CD4-positive, alpha-beta T cell treated with Interferon gamma for 1 hour (primary cell): ENCODE data around the gene STAC.
"Not testable (repeated sequence)": the region's sequence is repeated elsewhere in the genome, so short reads cannot be mapped to it uniquely, and the experiment has no call there.

Source experiments
- DNase-seq: peaks from one replicate; pipeline ENCODE4 v3.0.0-alpha.2; 2020

Gene STAC

GRCh38 chr3:36520241-36521006 lies 140.1 kb downstream of the STAC start:
- DNase-seq = no peak

DNA sequence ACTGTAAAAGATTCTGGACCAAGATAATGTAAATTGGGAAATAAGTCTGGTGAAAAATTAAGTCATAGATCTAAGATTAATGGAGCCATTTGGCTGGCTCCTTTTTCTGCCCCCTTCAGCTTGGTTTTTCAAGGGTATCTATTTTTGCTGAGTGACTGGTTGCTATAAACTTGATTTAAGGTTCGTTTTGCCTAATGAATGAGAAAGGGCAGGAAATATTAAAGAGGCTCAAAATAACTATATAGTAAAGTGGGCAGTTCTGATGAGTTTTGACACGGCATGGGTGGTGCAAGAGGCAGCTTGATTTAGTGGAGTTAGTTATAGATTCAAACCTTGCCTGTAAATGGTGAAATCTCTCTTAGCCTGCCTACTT lies 140.7 kb downstream of the STAC start:
- no peak for DNase-seq

GRCh38 chr3:36524560-36524959 lies 144.3 kb downstream of the STAC start:
- DNase-seq = no peak

- DNase-seq = no peak
Measured at GRCh38 chr3:36525115-36525801, 145.0 kb downstream of the STAC start.

DNA sequence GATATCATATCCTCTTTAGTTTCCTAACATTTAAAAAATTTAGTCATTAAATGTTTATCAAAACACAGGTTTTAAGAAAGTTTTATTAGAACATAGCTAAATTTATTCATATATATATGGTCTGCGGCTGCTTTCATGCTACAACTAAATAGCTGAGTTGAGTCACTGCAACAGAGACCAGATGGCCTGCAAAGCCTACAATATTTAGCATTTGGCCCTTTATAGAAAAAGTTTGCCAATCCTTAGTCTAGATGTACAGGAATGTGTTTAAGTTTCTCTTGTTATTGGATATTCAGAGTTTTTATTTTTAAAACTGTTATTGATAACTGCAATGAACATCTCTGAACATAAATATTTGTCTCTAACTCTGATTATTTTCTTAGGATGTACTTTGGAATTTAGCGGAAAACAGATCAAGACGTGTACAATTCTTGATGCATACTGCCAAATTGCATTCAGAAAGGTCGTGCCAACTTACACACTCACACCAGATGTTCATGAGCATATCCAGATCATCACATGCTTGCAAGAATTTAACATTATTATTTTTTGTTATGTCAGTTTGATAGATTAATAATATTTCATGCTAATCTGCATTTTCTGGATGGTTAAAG lies 157.9 kb downstream of the STAC start:
- DNase-seq = no peak

DNA sequence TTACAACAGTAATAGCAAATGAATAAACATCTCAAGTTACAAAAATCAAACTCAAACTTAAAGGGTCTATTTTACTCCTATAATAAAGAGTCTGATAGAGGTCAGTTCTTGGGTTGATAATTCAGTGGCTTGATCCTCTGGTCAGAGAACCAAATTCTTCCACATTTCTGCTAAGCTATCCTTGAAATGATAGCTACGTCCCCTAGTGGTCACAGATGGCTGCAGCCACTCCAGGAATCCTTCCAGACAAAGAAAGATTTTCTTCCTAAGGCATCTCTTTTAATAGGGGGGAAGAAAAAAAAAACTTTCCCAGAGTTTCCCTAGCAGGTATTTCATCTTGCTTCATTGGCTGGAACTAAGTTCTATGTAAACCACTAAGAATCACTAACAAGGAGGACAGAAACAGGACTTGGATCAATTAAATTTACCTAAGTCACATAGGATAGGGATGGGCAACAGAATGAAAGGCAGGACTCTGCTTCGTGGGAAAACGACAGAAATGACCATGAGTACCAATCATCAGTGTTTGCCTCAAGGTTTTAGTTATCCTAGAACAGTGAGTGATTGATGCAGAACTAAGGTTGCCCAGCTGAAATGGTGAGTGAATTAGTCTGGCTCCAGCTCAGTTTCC lies 160.7 kb downstream of the STAC start:
- no peak for DNase-seq

DNA sequence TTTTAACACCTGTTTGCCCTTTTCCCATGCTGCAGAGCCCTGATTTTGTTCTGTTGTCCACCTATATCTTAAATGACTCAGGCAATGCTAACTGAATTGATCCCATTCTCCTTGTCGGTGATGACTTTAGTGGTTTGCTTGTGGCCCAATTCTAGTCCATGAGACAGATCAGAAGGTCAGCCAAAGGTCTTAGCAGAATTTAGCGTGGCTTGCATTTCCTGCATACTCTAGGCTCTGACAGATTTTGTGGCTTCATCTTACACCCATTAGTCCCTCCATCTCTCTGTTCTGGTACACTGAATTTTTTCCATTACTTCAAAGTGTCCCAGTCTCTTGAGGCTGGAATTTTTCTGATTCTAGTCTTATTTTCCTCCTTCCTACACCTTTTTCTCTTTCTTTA lies 161.9 kb downstream of the STAC start:
- no peak for DNase-seq

- DNase-seq = no peak
Measured at GRCh38 chr3:36543276-36543997, 163.1 kb downstream of the STAC start.

- no peak for DNase-seq
Measured at GRCh38 chr3:36546226-36546625, 165.9 kb downstream of the STAC start.

DNA sequence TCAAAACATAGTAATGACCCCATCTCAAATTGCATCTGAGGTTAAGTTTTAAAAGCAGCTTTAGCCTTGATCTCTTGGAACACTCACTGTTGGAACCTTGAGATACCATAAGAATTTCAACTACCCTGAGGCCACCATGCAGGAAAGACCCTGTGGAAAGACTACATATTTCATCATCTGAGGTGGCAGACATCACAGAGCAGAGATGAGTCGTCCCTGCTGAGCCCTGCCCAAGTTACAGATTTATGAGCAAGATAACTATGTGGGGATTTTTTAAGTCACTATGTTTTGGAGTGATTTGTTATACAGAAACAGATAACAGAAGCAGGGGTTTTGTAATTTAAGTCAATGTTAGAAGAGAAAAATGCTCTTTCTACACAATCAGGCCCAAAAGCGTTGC lies 168.4 kb downstream of the STAC start:
- no peak for DNase-seq

DNA sequence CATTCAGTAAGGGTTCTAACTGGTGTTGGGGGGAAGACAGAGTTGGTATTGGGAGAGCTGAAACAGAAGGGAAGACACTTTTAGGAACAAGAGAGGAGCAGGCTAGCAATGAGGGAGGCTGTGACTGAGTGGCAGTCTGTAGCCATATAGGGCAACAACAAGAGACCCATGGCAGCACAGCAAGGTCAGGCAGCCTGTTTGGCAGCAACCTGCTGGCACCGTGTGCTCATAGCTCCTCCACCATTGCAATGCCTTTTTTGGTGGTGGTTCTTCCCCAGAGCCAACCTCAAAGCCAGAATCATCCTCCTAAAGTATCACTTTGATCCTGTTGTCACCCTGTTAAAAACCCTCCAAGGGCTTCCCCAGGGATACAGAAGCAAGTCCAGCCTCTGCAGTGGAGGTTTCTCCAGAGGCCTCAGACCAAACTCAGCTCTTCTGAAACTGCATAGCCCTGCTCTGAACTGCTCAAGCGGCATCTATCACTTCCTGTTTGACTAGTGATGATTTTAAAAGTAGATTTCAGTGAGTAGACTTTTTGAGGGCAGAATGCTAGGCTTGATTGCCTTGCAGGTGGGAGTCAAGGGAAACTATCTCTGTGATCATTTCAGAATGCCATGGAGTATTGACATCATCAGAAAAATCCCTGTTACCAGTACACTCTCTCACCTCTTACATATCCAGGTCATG lies 176.9 kb downstream of the STAC start:
- DNase-seq = no peak

DNA sequence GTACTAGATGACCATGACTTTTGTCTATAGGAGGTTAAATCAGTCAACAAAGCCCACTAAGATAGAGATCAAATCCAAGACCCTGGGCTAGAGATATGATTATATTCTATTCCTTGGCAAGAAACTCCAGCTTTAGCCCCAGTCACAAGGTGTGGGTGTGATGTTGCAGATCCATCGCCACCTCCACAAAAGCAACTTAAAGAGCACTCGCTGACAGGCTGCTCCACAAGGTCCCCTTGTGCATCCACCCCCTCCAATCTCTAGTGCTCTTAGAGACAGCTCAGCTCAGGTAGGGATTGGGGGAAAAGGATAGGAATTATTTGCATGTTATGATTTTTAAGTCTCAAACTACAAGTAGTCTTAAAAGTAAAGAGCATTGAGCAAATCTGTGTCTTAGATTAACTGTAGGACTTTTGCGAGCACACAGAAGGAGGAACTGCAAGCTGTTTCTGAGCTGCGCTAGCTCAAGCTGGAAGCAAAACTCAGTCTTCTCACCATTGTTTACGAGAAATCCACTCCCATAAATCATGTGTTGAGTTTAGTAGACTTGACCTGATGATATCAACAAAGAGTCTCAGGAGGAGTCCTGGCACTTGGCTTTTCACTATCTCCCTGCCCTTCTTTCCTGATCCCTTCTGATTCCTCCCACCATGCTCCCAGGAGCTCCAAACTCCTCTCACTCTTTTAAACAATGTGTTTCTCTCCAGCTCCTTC lies 177.6 kb downstream of the STAC start:
- DNase-seq = no peak

- no peak for DNase-seq
Measured at GRCh38 chr3:36558961-36559360, 178.7 kb downstream of the STAC start.

- DNase-seq = no peak
Measured at GRCh38 chr3:36560685-36561084, 180.4 kb downstream of the STAC start.

DNA sequence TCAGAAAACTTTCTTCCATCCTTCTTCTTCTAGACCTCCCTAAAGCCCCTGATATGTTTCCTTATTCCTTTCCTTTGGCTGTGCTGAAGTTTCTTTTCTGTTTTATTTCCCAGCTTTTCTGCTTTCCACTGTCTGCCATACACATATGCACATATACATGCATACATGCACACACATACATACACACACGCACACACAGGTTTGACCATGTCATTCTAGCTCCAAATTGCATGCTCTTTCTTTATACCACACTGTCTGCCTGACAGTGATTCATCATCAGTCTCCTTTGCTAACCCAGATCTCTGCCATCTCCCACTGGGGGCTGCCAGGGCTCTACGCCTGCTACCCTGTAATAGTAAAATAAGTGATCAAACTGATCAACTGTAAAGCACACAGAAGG lies 181.3 kb downstream of the STAC start:
- DNase-seq = no peak

- no peak for DNase-seq
Measured at GRCh38 chr3:36562945-36563344, 182.6 kb downstream of the STAC start.

GRCh38 chr3:36575241-36575640 lies 194.9 kb downstream of the STAC start:
- DNase-seq = no peak

- not testable (repeated sequence) for DNase-seq
Measured at GRCh38 chr3:36578418-36578817, 198.1 kb downstream of the STAC start.

GRCh38 chr3:36579746-36580145 lies 199.4 kb downstream of the STAC start:
- DNase-seq = no peak

GRCh38 chr3:36580716-36581115 lies 200.4 kb downstream of the STAC start:
- no peak for DNase-seq

DNA sequence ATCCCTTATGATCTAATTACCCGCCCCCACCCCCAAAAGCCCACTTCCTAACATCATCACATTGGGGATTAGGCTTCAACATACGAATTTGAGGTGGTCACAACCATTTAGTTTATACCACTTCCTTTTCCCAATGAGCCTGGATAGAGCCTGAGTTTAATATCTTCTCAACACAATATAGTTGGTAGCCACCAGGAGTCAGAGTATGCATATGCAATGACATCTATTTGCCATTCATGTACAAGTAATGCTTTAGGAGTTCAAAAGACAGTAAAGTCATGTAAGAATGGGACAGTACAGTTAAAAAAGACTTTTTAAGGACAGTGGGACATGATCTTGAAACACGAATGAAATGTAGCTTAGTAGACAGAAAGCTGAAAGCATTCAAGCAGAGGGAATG lies 211.7 kb downstream of the STAC start:
- DNase-seq = no peak

DNA sequence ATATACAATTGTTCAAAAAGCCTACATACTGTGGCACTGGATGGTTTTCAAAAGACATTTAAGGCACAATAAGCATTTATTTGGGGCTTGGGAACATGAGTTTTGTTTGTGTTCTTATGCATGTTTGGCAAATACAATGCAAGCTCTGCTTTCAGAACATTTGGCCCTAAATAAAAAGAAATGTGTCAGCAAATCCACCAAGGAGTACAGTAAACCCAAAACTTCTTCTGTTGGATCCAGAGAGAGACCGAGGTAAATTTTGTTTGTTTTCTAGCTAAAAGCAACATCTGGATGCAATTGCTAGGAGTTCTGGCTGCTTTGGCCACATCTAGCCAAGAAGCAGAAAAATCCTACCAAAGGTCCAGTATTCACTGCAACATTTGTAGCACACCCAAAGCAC lies 215.2 kb downstream of the STAC start:
- DNase-seq = no peak
